Brain microvascular endothelial cell (primary cell): Measurements from ENCODE around the gene ATG101.
A peak's percentile ranks its signal among the peaks of the same experiment; 100 is the strongest.

Source experiments
- DNase-seq: peaks from one replicate; pipeline ENCODE4 v3.0.0-alpha.2; 2020
- H3K27ac ChIP-seq: fragments of 250-450 bp; sonication (Bioruptor Pico); 2 replicates; pipeline ENCODE4 v1.5.1; 2020; ENCODE audit warnings: mild to moderate bottlenecking, moderate library complexity
- H3K27me3 ChIP-seq: fragments of 250-450 bp; sonication (Bioruptor Pico); replicated peaks from 2 replicates; pipeline ENCODE4 v1.5.1; 2020; ENCODE audit warnings: mild to moderate bottlenecking
- H3K36me3 ChIP-seq: fragments of 250-450 bp; sonication (Bioruptor Pico); replicated peaks from 2 replicates; pipeline ENCODE4 v1.5.1; 2020; ENCODE audit warnings: mild to moderate bottlenecking
- H3K4me3 ChIP-seq: 2 replicates; pipeline ENCODE4 v1.5.1; 2011; ENCODE audit warnings: low read depth, mild to moderate bottlenecking, control low read depth, low read length, moderate library complexity
- CTCF ChIP-seq: IDR thresholded peaks from 2 replicates; pipeline ENCODE4 v1.5.1; 2011; ENCODE audit warnings: low read depth, mild to moderate bottlenecking, moderate library complexity, low read length, control low read depth, inconsistent platforms; ENCODE audit errors: missing control alignments
- in situ Hi-C: cut with HindIII; loops from 2 replicates; pipeline ENCODE4 v1.10.0; 2017; ENCODE audit warnings: low sequenced_read_pairs, low pct_ligation_motif_present

ATG101 gene

DNA sequence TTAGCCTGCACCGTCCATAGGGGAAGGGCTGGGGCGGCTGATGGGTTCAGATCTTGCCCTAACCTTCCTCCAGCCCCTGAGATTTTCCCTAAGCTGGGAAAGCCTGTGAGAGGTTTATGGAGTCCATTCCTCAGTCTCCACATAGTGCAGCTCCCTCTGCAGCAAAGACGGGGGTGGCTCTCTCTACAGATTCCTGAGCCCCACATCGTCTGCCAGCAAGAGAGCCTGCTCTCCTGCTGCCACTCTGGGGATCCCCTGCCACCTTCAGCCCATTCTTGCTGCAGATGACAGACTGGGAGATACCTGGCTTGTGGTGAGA lies 12.8 kb downstream of the ATG101 start:
- H3K4me3 ChIP-seq, result no peak overlapping the region
- H3K27me3 ChIP-seq, result peaks cover 5% of the 10 kb centered on the region
- no peak overlapping the region for H3K27ac ChIP-seq
- H3K36me3 ChIP-seq, result peaks cover 16% of the 10 kb centered on the region
- DNase-seq, result no peak
- in situ Hi-C loops, result loop anchor here (5.0 kb wide), 1 partner anchor 60 kb away; no protein-coding TSS in a partner anchor
- TF ChIP-seq CTCF, result no peak

- peaks cover 12% of the 10 kb centered on the region for H3K36me3 ChIP-seq
- in situ Hi-C loops, result loop anchor here (5.0 kb wide), 1 partner anchor 61 kb away; no protein-coding TSS in a partner anchor
- no peak overlapping the region for H3K27ac ChIP-seq
- no peak overlapping the region for H3K4me3 ChIP-seq
- H3K27me3 ChIP-seq, result peaks cover 5% of the 10 kb centered on the region
- peak; percentile 100 for TF ChIP-seq CTCF
- DNase-seq, result peak; percentile 20
Measured at GRCh38 chr12:52082988-52083637, 13.3 kb downstream of the ATG101 start.

- in situ Hi-C loops, result loop anchor here (5.0 kb wide), 1 partner anchor 61 kb away; no protein-coding TSS in a partner anchor
- no peak for DNase-seq
- Histone ChIP-seq H3K27me3 (peaks cover 10% of the 10 kb centered on the region), H3K27ac (no peak overlapping the region), H3K36me3 (peaks cover 9% of the 10 kb centered on the region), H3K4me3 (no peak overlapping the region)
- TF ChIP-seq CTCF, result no peak
Measured at GRCh38 chr12:52083638-52083996, 13.8 kb downstream of the ATG101 start.

DNA sequence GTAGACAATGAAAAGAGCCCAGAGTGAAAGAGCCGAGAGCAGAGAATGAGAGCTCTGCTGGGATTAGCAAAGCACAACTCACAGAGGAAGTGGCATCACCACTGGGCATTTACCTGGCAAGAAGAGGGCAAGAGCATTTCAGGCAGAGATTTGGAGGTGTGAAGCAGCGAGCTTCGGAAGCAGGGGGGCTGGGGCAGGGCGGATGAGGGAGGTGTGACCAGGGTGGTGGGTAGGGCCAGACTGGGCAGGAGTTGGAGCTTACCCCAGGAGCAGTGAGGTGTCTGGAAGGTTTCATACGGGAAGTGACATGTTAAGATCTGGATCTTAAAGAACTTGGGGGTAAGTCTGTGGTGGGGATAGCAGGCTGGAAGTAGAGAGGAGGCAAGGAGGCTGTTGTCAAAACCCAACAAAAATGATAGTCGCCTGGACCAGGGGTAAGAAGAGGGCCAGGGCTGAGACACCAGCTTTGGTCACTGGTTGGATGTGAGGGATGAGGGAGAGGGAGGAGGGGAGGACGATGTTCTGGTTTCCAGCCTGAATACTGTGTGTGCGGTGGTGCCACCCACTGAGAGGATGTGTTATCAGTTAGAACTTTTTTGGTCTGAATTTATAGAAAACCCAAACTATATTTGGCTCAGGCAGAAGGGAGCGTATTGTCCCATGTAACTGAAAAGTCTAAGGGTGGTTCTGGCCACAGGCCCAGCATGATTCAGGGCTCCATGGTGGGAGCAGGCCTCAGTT lies 14.9 kb downstream of the ATG101 start:
- peaks cover 11% of the 10 kb centered on the region for H3K27me3 ChIP-seq
- no peak for DNase-seq
- in situ Hi-C loops, result loop anchor here (5.0 kb wide), 1 partner anchor 62 kb away; no protein-coding TSS in a partner anchor
- H3K27ac ChIP-seq, result no peak overlapping the region
- H3K4me3 ChIP-seq, result no peak overlapping the region
- TF ChIP-seq CTCF, result no peak
- no peaks in the 10 kb centered on the region for H3K36me3 ChIP-seq

DNA sequence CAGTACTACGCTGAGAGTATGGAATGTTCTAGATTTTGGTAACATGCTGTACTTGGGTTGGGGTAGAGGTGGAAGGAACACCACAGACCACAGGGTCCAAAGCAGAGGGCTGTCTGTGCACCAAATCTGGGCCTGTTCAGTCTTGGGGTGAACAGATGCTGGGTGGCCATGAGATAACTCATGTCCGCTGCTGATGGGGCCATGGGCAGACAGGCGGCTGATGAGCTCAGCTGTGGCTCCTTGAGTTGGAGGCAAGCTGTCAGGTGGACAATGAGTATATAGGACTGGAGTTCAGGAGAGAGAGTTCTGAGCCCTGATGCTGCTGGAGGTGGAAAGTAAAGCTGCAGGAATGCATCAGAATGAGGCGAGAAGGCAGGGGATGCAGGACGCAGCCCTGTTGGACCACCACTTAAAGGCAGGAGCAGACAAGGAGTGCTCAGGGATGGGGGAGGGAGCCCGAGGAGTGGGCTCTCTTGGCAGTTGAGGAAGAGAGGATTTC lies 16.0 kb downstream of the ATG101 start:
- no peak for TF ChIP-seq CTCF
- no peaks in the 10 kb centered on the region for H3K36me3 ChIP-seq
- in situ Hi-C loops, result no loop called here
- no peak for DNase-seq
- no peak overlapping the region for H3K27ac ChIP-seq
- no peak overlapping the region for H3K4me3 ChIP-seq
- H3K27me3 ChIP-seq, result peaks cover 11% of the 10 kb centered on the region
